NCI-H510A (cell line): Measurements from ENCODE around the gene RPH3AL.
"Not testable (repeated sequence)": the region's sequence is repeated elsewhere in the genome, so short reads cannot be mapped to it uniquely, and the experiment has no call there.

Source experiments
- DNase-seq: peaks from one replicate; lab custom pipeline; 2025; lab: John Stamatoyannopoulos, UW

RPH3AL gene

GRCh38 chr17:237406-237955 is 115.1 kb downstream of the RPH3AL start:
- DNase-seq = no peak

GRCh38 chr17:236641-237405 is 115.8 kb downstream of the RPH3AL start:
- DNase-seq = no peak

- DNase-seq = no peak
Measured at GRCh38 chr17:235831-236640, 116.6 kb downstream of the RPH3AL start.

GRCh38 chr17:234994-235830 is 117.4 kb downstream of the RPH3AL start:
- not testable (repeated sequence) for DNase-seq

GRCh38 chr17:234163-234993 is 118.2 kb downstream of the RPH3AL start:
- DNase-seq = not testable (repeated sequence)

- no peak for DNase-seq
Measured at GRCh38 chr17:233473-233941, 119.1 kb downstream of the RPH3AL start.

GRCh38 chr17:231966-232807 is 120.4 kb downstream of the RPH3AL start:
- DNase-seq = no peak

GRCh38 chr17:231191-231965 is 121.2 kb downstream of the RPH3AL start:
- DNase-seq = no peak

- DNase-seq = no peak
Measured at GRCh38 chr17:230395-230770, 122.2 kb downstream of the RPH3AL start.

GRCh38 chr17:229709-230394 is 122.8 kb downstream of the RPH3AL start:
- no peak for DNase-seq

GRCh38 chr17:228951-229708 is 123.5 kb downstream of the RPH3AL start:
- no peak for DNase-seq

- DNase-seq = no peak
Measured at GRCh38 chr17:227946-228615, 124.5 kb downstream of the RPH3AL start.

GRCh38 chr17:227078-227945 is 125.3 kb downstream of the RPH3AL start:
- DNase-seq = no peak

- DNase-seq = no peak
Measured at GRCh38 chr17:226108-227077, 126.2 kb downstream of the RPH3AL start.

GRCh38 chr17:225551-225950 is 127.1 kb downstream of the RPH3AL start:
- no peak for DNase-seq
